Islet of Langerhans (tissue), 1 donor: ENCODE data around the gene ACADVL.
A peak's percentile ranks its signal among the peaks of the same experiment; 100 is the strongest.
"Not testable (repeated sequence)": the region's sequence is repeated elsewhere in the genome, so short reads cannot be mapped to it uniquely, and the experiment has no call there.

ENCODE experiments used
- FAIRE-seq: peaks from one replicate; lab custom pipeline; 2011; peaks lifted over from hg19 to GRCh38; lab: Jason Lieb, UNC

ACADVL gene

GRCh38 chr17:7235693-7236665 is 16.2 kb downstream of the ACADVL start:
- no peak for FAIRE-seq

- no peak for FAIRE-seq
Observed at GRCh38 chr17:7236808-7237207, 17.1 kb downstream of the ACADVL start.

- no peak for FAIRE-seq
Observed at GRCh38 chr17:7237266-7237760, 17.6 kb downstream of the ACADVL start.

GRCh38 chr17:7237761-7238419 is 18.2 kb downstream of the ACADVL start:
- no peak for FAIRE-seq

- FAIRE-seq, result no peak
Observed at GRCh38 chr17:7238420-7239090, 18.8 kb downstream of the ACADVL start.

- FAIRE-seq, result peak; percentile 84
Observed at GRCh38 chr17:7239091-7240027, 19.6 kb downstream of the ACADVL start, which contains the start of gene PHF23. Gene PHF23, minus strand, starts transcription at chr17:7239457. Its CDS starts 178 bp downstream, at chr17:7239279.

- FAIRE-seq, result no peak
Observed at GRCh38 chr17:7240375-7240774, 20.6 kb downstream of the ACADVL start.

- FAIRE-seq, result no peak
Observed at GRCh38 chr17:7241090-7241733, 21.5 kb downstream of the ACADVL start.

GRCh38 chr17:7241783-7242716 is 22.3 kb downstream of the ACADVL start, which contains the start of gene GABARAP:
Gene GABARAP, minus strand, starts transcription at chr17:7242449. Its CDS starts 119 bp downstream, at chr17:7242330.
- peak; percentile 17 for FAIRE-seq

- FAIRE-seq, result peak; percentile 98
Observed at GRCh38 chr17:7242717-7243452, 23.1 kb downstream of the ACADVL start.

- FAIRE-seq, result no peak
Observed at GRCh38 chr17:7243453-7243729, 23.7 kb downstream of the ACADVL start.

GRCh38 chr17:7243838-7244237 is 24.1 kb downstream of the ACADVL start:
- not testable (repeated sequence) for FAIRE-seq

GRCh38 chr17:7246779-7247178 is 27.0 kb downstream of the ACADVL start:
- no peak for FAIRE-seq

GRCh38 chr17:7248796-7249195 is 29.1 kb downstream of the ACADVL start:
- FAIRE-seq, result no peak

GRCh38 chr17:7249214-7249613 is 29.5 kb downstream of the ACADVL start:
- FAIRE-seq, result no peak

GRCh38 chr17:7249830-7250229 is 30.1 kb downstream of the ACADVL start:
- FAIRE-seq, result no peak

- no peak for FAIRE-seq
Observed at GRCh38 chr17:7250695-7251627, 31.2 kb downstream of the ACADVL start.

- peak; percentile 96 for FAIRE-seq
Observed at GRCh38 chr17:7251661-7252175, 32.0 kb downstream of the ACADVL start, which contains the start of gene CTDNEP1. Gene CTDNEP1, minus strand, starts transcription at chr17:7251734. Its CDS starts 438 bp downstream, at chr17:7251296.
